Smooth muscle cell (in vitro differentiated cells): ENCODE measurements around the gene PRKG1. TPM values are rescaled to one million over a fixed set of nuclear protein-coding genes. Genes with fewer than 3 reads are reported as not detected.
A peak's percentile ranks its signal among the peaks of the same experiment; 100 is the strongest.

Source experiments
- DNase-seq: peaks from one replicate; lab custom pipeline; 2025; ENCODE audit not compliant: unreplicated experiment; lab: John Stamatoyannopoulos, UW
- H2AFZ ChIP-seq: fragments of 200-600 bp; sonication (generic); 2 replicates; pipeline ENCODE4 v1.6.0; 2016; ENCODE audit warnings: antibody characterized with exemption, low read depth, mild to moderate bottlenecking
- H3F3A ChIP-seq: fragments of 200-600 bp; sonication (generic); 2 replicates; pipeline ENCODE4 v1.6.0; 2017; ENCODE audit warnings: antibody characterized with exemption, low read depth
- H3K27ac ChIP-seq: fragments of 200-600 bp; sonication (generic); 2 replicates; pipeline ENCODE4 v1.5.1; 2016; ENCODE audit warnings: low read depth, mild to moderate bottlenecking
- H3K27me3 ChIP-seq: fragments of 200-600 bp; sonication (generic); 2 replicates; pipeline ENCODE4 v1.6.1; 2016; ENCODE audit warnings: low read depth, mild to moderate bottlenecking
- H3K36me3 ChIP-seq: fragments of 200-600 bp; sonication (generic); 2 replicates; pipeline ENCODE4 v1.5.1; 2016; ENCODE audit warnings: low read depth
- H3K4me1 ChIP-seq: fragments of 200-600 bp; sonication (generic); 2 replicates; pipeline ENCODE4 v1.5.1; 2016; ENCODE audit warnings: low read depth
- H3K4me2 ChIP-seq: fragments of 200-600 bp; sonication (generic); 2 replicates; pipeline ENCODE4 v1.6.0; 2016; ENCODE audit warnings: mild to moderate bottlenecking
- H3K4me3 ChIP-seq: fragments of 200-600 bp; sonication (generic); 2 replicates; pipeline ENCODE4 v1.5.1; 2016; ENCODE audit warnings: mild to moderate bottlenecking
- H3K79me2 ChIP-seq: fragments of 200-600 bp; sonication (generic); 2 replicates; pipeline ENCODE4 v1.6.0; 2016; ENCODE audit warnings: low read depth, mild to moderate bottlenecking
- H3K9ac ChIP-seq: fragments of 200-600 bp; sonication (generic); 2 replicates; pipeline ENCODE4 v1.6.0; 2016; ENCODE audit warnings: low read depth
- H3K9me3 ChIP-seq: fragments of 200-600 bp; sonication (generic); replicated peaks from 2 replicates; pipeline ENCODE4 v1.5.1; 2016; ENCODE audit warnings: low read depth
- H4K20me1 ChIP-seq: fragments of 200-600 bp; sonication (generic); 2 replicates; pipeline ENCODE4 v1.6.0; 2016; ENCODE audit warnings: low read depth
- WGBS: methylation state at CpG from one replicate; pipeline ENCODE4 v1.1.7; 2016; ENCODE audit warnings: low lambda C conversion rate; 5-methylcytosine and 5-hydroxymethylcytosine counted together
- polyA plus RNA-seq: library from polyadenylated mRNA; unstranded; fragments of >200 nt; fragmentation: Nextera tagmentation; extraction: Ambion mirVana; gene quantifications from 2 replicates; pipeline ENCODE4 v1.2.1, GENCODE V29; 2016
- total RNA-seq: library from RNA; depleted of rRNA; stranded (reverse); fragments of >200 nt; gene quantifications from 2 replicates; pipeline ENCODE4 v1.2.3, GENCODE V29; 2014
- TF ChIP-seq, protein P1 (sequence below): fragments of 200-600 bp; sonication (generic); IDR thresholded peaks from 2 replicates; pipeline ENCODE4 v1.5.1; 2017; ENCODE audit warnings: borderline replicate concordance, mild to moderate bottlenecking, antibody characterized with exemption; ENCODE audit not compliant: insufficient read depth, poor library complexity, severe bottlenecking

Gene PRKG1
- total and polyA plus RNA-seq, 2 experiments from 2014 or later, result 7.2 to 13.4 TPM

DNA sequence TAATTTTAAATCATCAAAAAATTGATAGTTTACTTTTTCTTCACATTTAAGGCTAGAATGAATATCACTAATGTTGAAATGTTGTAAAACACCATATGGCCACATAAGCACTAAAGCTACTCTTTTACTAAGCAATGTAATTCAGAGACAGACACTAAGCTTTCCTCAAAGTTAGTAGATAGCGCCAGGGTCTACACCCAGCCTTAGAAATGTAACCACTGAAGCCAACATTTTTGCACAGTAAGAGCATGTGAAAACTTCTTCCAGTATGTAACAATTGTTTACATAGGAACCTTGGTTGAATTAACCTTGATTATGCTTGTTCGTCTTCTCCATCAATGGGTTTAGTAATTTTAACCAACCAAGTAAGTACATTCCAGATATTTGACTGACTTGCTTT is 28.4 kb upstream of the PRKG1 start:
- no peak for DNase-seq
- no peaks in the 10 kb centered on the region for H3K27me3 ChIP-seq
- H3K79me2 ChIP-seq, result no peaks in the 10 kb centered on the region
- H3K4me2 ChIP-seq, result peak overlapping the region; percentile 26
- no peaks in the 10 kb centered on the region for H3K36me3 ChIP-seq
- no peak overlapping the region for H3K4me3 ChIP-seq
- TF ChIP-seq, protein P1, sequence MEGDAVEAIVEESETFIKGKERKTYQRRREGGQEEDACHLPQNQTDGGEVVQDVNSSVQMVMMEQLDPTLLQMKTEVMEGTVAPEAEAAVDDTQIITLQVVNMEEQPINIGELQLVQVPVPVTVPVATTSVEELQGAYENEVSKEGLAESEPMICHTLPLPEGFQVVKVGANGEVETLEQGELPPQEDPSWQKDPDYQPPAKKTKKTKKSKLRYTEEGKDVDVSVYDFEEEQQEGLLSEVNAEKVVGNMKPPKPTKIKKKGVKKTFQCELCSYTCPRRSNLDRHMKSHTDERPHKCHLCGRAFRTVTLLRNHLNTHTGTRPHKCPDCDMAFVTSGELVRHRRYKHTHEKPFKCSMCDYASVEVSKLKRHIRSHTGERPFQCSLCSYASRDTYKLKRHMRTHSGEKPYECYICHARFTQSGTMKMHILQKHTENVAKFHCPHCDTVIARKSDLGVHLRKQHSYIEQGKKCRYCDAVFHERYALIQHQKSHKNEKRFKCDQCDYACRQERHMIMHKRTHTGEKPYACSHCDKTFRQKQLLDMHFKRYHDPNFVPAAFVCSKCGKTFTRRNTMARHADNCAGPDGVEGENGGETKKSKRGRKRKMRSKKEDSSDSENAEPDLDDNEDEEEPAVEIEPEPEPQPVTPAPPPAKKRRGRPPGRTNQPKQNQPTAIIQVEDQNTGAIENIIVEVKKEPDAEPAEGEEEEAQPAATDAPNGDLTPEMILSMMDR, result no peak
- H3K9ac ChIP-seq, result no peak overlapping the region
- H4K20me1 ChIP-seq, result peaks cover 7% of the 10 kb centered on the region
- H3K27ac ChIP-seq, result peak overlapping the region; percentile 49
- H3K9me3 ChIP-seq, result no peaks in the 10 kb centered on the region
- 65% methylated on average over 2 of the region's 2 CpGs for WGBS
- H3F3A ChIP-seq, result no peaks in the 10 kb centered on the region
- H3K4me1 ChIP-seq, result no peaks in the 10 kb centered on the region
- no peak overlapping the region for H2AFZ ChIP-seq

DNA sequence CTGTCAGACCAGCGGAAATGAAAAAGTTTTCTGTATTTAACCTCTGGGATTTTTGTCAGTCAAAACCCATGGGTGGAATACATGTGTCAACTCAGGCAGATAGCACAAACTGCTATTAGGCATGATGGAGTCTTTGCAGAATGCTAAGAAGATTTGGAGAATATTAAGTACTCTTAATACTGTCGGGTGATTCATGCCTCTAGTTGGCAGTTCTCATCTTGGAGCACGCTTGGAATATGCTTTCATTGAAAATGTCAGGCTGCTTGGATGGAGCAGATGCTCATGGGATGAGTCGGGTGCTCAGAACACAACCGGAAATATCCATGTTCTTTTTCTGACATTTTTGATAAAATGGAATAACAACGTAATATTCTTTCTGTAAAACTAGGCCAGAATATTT is 27.6 kb upstream of the PRKG1 start:
- H3K36me3 ChIP-seq, result no peaks in the 10 kb centered on the region
- no peak overlapping the region for H3K4me2 ChIP-seq
- no peak overlapping the region for H3K4me3 ChIP-seq
- H3K9me3 ChIP-seq, result no peaks in the 10 kb centered on the region
- H3K27ac ChIP-seq, result peak overlapping the region; percentile 49
- H3K9ac ChIP-seq, result no peak overlapping the region
- no peak overlapping the region for H2AFZ ChIP-seq
- no peaks in the 10 kb centered on the region for H3K79me2 ChIP-seq
- H4K20me1 ChIP-seq, result peaks cover 9% of the 10 kb centered on the region
- TF ChIP-seq, protein P1, result no peak
- DNase-seq, result no peak
- 84% methylated on average over 6 of the region's 6 CpGs for WGBS
- H3K4me1 ChIP-seq, result no peaks in the 10 kb centered on the region
- H3K27me3 ChIP-seq, result no peaks in the 10 kb centered on the region
- no peaks in the 10 kb centered on the region for H3F3A ChIP-seq

DNA sequence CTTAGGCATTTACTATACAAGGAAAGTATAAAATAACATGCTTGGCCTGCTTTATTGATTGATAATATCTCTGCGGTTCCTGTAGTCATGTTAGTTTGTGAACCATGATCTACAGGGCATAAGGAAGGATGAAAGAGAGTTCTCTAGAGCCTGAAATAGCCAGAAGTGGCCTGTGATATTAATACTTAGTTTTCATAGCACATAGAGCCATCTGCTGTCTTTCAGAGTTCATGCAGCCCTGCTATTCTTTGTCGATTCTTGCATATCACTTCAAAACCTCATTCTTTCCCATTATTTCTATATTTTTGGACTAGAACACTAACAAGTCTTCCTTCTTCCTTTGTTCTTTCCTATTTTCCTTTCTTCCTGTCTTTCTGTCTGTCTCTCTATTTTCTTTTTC is 26.4 kb upstream of the PRKG1 start:
- Histone ChIP-seq H2AFZ (no peak overlapping the region), H3K27me3 (no peaks in the 10 kb centered on the region), H3F3A (no peaks in the 10 kb centered on the region), H4K20me1 (peaks cover 9% of the 10 kb centered on the region), H3K9ac (no peak overlapping the region), H3K27ac (no peak overlapping the region), H3K9me3 (no peaks in the 10 kb centered on the region), H3K4me2 (no peak overlapping the region), H3K79me2 (no peaks in the 10 kb centered on the region), H3K4me1 (no peaks in the 10 kb centered on the region), H3K36me3 (no peaks in the 10 kb centered on the region), H3K4me3 (no peak overlapping the region)
- 91% methylated on average over 2 of the region's 2 CpGs for WGBS
- DNase-seq, result no peak
- TF ChIP-seq, protein P1, result no peak

DNA sequence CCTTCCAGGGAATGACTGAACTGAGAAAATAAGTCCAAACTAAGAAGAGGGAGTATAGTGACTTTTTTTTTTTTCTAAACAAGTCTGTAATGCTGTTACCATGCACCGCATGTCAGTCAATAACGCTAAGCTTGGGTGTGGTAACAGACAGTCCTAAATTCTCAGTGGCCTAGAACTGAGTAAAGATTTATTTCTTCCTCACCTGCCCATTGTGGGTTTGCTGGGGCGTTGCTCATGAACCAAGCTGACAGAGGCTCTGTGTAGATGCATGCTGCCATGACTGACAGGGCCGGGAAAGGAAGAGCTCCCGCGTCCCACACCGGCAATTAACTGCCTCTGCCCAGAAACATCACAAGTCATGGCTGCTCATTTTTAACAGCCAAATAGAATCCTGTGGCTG is 25.5 kb upstream of the PRKG1 start:
- 81% methylated on average over 7 of the region's 7 CpGs for WGBS
- TF ChIP-seq, protein P1, result no peak
- no peak overlapping the region for H3K4me3 ChIP-seq

More for the DNA sequence above, 25.5 kb upstream of the PRKG1 start:
- no peak overlapping the region for H3K27ac ChIP-seq
- no peak for DNase-seq
- no peaks in the 10 kb centered on the region for H3K4me1 ChIP-seq
- no peaks in the 10 kb centered on the region for H3F3A ChIP-seq
- H3K36me3 ChIP-seq, result no peaks in the 10 kb centered on the region
- peaks cover 9% of the 10 kb centered on the region for H4K20me1 ChIP-seq
- H3K27me3 ChIP-seq, result no peaks in the 10 kb centered on the region
- no peaks in the 10 kb centered on the region for H3K79me2 ChIP-seq
- H3K9ac ChIP-seq, result no peak overlapping the region
- H2AFZ ChIP-seq, result no peak overlapping the region
- H3K4me2 ChIP-seq, result no peak overlapping the region
- H3K9me3 ChIP-seq, result no peaks in the 10 kb centered on the region
